ENCODE results near the gene SLC22A3.

DNA sequence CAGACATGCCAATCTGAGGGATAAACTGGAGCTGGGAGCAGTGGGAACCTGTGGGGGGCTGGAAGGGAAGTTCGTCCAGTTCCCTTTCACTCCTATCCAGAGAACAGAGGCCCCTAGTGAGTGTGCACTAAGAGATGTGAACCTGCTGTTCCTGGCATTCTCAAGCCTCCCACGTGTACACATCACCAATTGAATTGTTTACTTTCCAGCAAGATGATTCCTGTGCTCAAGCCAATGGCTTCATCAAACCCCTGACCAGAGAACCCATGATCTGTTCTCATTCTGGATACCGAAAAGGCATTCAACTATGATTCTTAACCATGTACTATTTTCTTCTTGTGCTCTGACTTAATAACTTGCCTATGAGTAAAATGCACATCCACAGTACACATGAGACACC is 10.2 kb upstream of the SLC22A3 start:
- TF ChIP-seq RAD21 (IDR thresholded peaks at IDR 0.05; ENCODE audit: low read length) (no peak), RFX5 (IDR thresholded peaks at IDR 0.05; ENCODE audit: low read length) (no peak), CTCF (IDR thresholded peaks at IDR 0.05) (no peak), TCF12 (IDR thresholded peaks at IDR 0.05) (no peak), POLR2AphosphoS5 (IDR thresholded peaks at IDR 0.05; ENCODE audit: low read depth, low read length) (no peak), REST (IDR thresholded peaks at IDR 0.05; ENCODE audit: low read depth, low read length) (no peak), EZH2phosphoT487 (IDR thresholded peaks at IDR 0.05; ENCODE audit: borderline replicate concordance, low read depth) (no peak), EP300 (IDR thresholded peaks at IDR 0.05; ENCODE audit: borderline replicate concordance in 1 of 2, low read depth in 1 of 2, low read length in 1 of 2) (no peak)
